ENCODE measurements around the gene SLC25A21.

GRCh38 chr14:37198273-37198598 is 25.8 kb upstream of the SLC25A21 start:
- TF ChIP-seq CTCF (IDR thresholded peaks at IDR 0.05) (peak in 2 of 4 experiments; percentile 3 to 37), POLR2AphosphoS5 (IDR thresholded peaks at IDR 0.05) (no peak)
